Heart left ventricle (tissue), 16 donors: Measurements from ENCODE around the gene SPPL3. TPM values are rescaled to one million over a fixed set of nuclear protein-coding genes. Genes with fewer than 3 reads are reported as not detected.

Source experiments
- ATAC-seq, 4 donors: fragments of 200-7000 bp; cut with Tn5 transposase; one replicate each; pipeline ENCODE4 v1.9.1; 2020 to 2022; ENCODE audit warnings: moderate library complexity in 4 of 4, mild to moderate bottlenecking in 3 of 4, moderate number of reproducible peaks in 1 of 4
- DNase-seq, 5 donors: peaks; one replicate each; pipeline ENCODE4 v3.0.0-alpha.2; 2020
- H3K27ac ChIP-seq, 12 donors: fragments of 200-600 bp; sonication (generic) in 4 of 12; one replicate each; pipeline versions ENCODE4 v1.5.0 to v1.8.0; 2016 to 2022; ENCODE audit warnings: mild to moderate bottlenecking in 2 of 12
- H3K27me3 ChIP-seq, 9 donors: fragments of 200-600 bp; sonication (generic) in 2 of 9; one replicate each; pipeline versions ENCODE4 v1.5.1 to v1.8.0; 2016 to 2022; ENCODE audit warnings: mild to moderate bottlenecking in 3 of 9
- H3K36me3 ChIP-seq, 9 donors: fragments of 200-600 bp; sonication (generic) in 2 of 9; one replicate each; pipeline versions ENCODE4 v1.5.0 to v1.8.0; 2018 to 2022; ENCODE audit warnings: mild to moderate bottlenecking in 2 of 9
- H3K4me1 ChIP-seq, 12 donors: fragments of 200-600 bp; sonication (generic) in 4 of 12; one replicate each; pipeline versions ENCODE4 v1.5.0 to v1.8.0; 2016 to 2022; ENCODE audit warnings: mild to moderate bottlenecking in 3 of 12
- H3K4me3 ChIP-seq, 12 donors: fragments of 200-600 bp; sonication (generic) in 4 of 12; one replicate each; pipeline versions ENCODE4 v1.5.0 to v1.8.0; 2017 to 2022; ENCODE audit warnings: mild to moderate bottlenecking in 9 of 12, moderate library complexity in 4 of 12
- H3K9me3 ChIP-seq, 12 donors: fragments of 200-600 bp; sonication (generic) in 4 of 12; one replicate each; pipeline versions ENCODE4 v1.5.0 to v1.8.0; 2016 to 2022; ENCODE audit warnings: mild to moderate bottlenecking in 1 of 12
- POLR2A ChIP-seq, 2 donors: fragments of 450-650 bp; IDR thresholded peaks; one replicate each; pipeline ENCODE4 v1.6.1; 2017; ENCODE audit warnings: antibody characterized with exemption in 2 of 2, mild to moderate bottlenecking in 2 of 2, moderate library complexity in 2 of 2
- WGBS, 4 donors: extraction: QIAGEN DNeasy Blood & Tissue Kit in 2 of 4; methylation state at CpG; one replicate each; pipeline versions ENCODE4 v1.1.5 to v1.1.7; 2013 to 2018; 5-methylcytosine and 5-hydroxymethylcytosine counted together
- intact Hi-C, 10 donors: fragments of 100-400 bp; cut with DNase I; formaldehyde crosslinking; loops; one replicate each; pipeline versions ENCODE4 v1.11.1 to v1.14.2; 2022
- polyA plus RNA-seq, 2 donors: library from polyadenylated mRNA; stranded (reverse); fragments of 200-250 nt; gene quantifications; one replicate each; pipeline ENCODE4 v1.2.3, GENCODE V29; 2013
- total RNA-seq, 9 donors: library from RNA; depleted of rRNA in 2 of 9; stranded (reverse); fragments of >200 nt in 2 of 9; fragmentation: NEBNext Ultra II Directional in 3 of 9; extraction: Animal tissue kit (Norgen Biotek cat#: 25700) in 3 of 9; gene quantifications; one replicate each; pipeline versions ENCODE4 v1.1.0 to v1.2.4, GENCODE V29; 2016 to 2023
- TF ChIP-seq, protein P1 (sequence below), 12 donors: fragments of 200-600 bp; sonication (generic) in 4 of 12; IDR thresholded peaks; one replicate each; pipeline versions ENCODE4 v1.5.0 to v1.8.0; 2018 to 2022; ENCODE audit warnings: antibody characterized with exemption in 12 of 12, mild to moderate bottlenecking in 5 of 12
- donor health status: ischemic (EF 13 %, LVEDD 7.1; RV severe dilation, severe dysfunction).
- donor health status: healthy with polysubstance abuse.
- donor health status: DM: no; HTN: yes; CAD: no.
- donor health status: DM: no; HTN: no; CAD: no.
- donor health status: ischemic (EF 25% LVEDD 6.9; RV normal size, moderate dysfunction).
- donor health status: ischemic (EF 25% LVEDD 5.7; RV mildly dilated, moderate dysfunction).
- donor health status: healthy.
- donor health status: DM: yes; HTN: yes; CAD: no.
- donor health status: ischemic (EF 35%, LVEDD 5.7; RV mildly dilated, moderate dysfunction).
- donor health status: nonischemic (EF 11% LVEDD 7.7; RV severe dilation, severe dysfunction).
- donor health status: DM: yes; HTN: yes; CAD: no.
- donor health status: PGD.
- donor health status: ischemic (EF 29% LVEDD 5.4; RV normal size, mild dysfunction).
- donor health status: nonischemic (EF 23%, LVEDD 6.1; RV moderate dilation, normal function).

The SPPL3 gene
- total and polyA plus RNA-seq, 11 donors: 8.2 to 48.2 (median 26.5) TPM

DNA sequence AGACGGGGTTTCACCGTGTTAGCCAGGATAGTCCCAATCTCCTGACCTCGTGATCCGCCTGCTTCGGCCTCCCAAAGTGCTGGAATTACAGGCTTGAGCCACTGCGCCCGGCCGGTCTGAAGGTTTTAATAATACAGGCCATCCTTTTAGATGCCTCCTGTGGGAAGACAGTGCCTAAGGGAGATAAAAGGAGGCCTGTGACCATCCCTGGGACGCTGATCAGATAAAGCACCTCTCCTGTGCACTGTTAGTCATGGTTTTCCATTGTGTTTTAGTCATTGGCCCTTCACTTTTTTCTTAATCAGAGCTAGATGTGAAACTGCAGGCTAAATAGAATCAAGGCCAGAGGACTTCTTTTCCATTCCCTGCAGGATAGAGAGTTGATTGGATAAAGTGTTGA lies 186.1 kb downstream of the SPPL3 start:
- H3K27ac ChIP-seq: no peak overlapping the region
- no peak for TF ChIP-seq POLR2A (IDR thresholded peaks at IDR 0.05)
- WGBS, 4 donors: 94 to 96% (median 94%) methylated on average over 9 of the region's 9 CpGs
- H3K4me1 ChIP-seq: peaks cover 0 to 38% (median 9%) of the 10 kb centered on the region in 12 donors
- H3K9me3 ChIP-seq: no peaks in the 10 kb centered on the region
- no peak overlapping the region for H3K4me3 ChIP-seq
- intact Hi-C loops: loop anchor here in 2 of 10 donors (10.0 kb wide), 1 partner anchor 257 kb away; the partner anchor contains the start of gene HNF1A (in 2 of the 2)
- DNase-seq (no peak), ATAC-seq (no peak)
- H3K36me3 ChIP-seq: peaks cover 9 to 99% (median 90%) of the 10 kb centered on the region in 9 donors
- H3K27me3 ChIP-seq: no peaks in the 10 kb centered on the region

DNA sequence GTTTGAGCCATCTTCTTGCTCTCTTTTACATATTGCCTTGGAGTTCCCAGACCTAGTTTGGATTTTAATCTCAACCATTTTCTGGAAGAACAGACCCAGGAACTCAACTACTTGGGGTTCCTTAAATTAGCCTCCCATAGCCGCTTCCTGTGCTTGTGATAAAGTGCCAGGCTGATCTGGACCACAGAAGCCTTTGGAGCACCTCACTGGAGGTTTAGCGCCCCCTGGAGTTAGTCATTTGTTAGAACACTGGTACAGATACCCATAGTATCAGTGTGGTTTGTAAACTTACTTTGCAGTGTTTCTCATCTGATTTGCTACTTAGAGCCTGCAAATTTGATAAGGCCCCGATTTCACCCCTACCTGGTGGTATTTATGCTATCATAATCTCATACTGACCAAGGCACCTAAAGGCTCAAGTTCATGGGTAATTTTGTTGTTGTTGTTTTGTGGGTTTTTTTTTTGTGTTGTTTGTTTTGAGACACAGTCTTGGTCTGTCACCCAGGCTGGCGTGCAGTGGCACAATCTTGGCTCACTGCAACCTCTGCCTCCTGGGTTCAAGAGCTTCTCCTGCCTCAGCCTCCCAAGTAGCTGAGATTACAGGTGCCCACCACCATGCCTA lies 190.2 kb downstream of the SPPL3 start:
- H3K4me3 ChIP-seq: no peak overlapping the region
- no peaks in the 10 kb centered on the region for H3K9me3 ChIP-seq
- peaks cover 4 to 61% (median 51%) of the 10 kb centered on the region in 9 donors for H3K36me3 ChIP-seq
- intact Hi-C loops: loop anchor here (1.0 to 10.0 kb wide), 11 partner anchors 25 to 261 kb away; partner anchors contain the start of genes POP5 (in 3 of the 10), HNF1A (in 2 of the 10) and MLEC (in 2 of the 10)
- WGBS, 4 donors: 15 to 20% (median 18%) methylated on average over 4 of the region's 4 CpGs
- no peaks in the 10 kb centered on the region for H3K27me3 ChIP-seq
- H3K27ac ChIP-seq: peak overlapping the region in 3 of 12 donors; percentile 3 to 28 (median 12)
- ATAC-seq: peak; percentile 70 to 85 (median 72)
- TF ChIP-seq POLR2A (IDR thresholded peaks at IDR 0.05): no peak
- TF ChIP-seq, protein P1, sequence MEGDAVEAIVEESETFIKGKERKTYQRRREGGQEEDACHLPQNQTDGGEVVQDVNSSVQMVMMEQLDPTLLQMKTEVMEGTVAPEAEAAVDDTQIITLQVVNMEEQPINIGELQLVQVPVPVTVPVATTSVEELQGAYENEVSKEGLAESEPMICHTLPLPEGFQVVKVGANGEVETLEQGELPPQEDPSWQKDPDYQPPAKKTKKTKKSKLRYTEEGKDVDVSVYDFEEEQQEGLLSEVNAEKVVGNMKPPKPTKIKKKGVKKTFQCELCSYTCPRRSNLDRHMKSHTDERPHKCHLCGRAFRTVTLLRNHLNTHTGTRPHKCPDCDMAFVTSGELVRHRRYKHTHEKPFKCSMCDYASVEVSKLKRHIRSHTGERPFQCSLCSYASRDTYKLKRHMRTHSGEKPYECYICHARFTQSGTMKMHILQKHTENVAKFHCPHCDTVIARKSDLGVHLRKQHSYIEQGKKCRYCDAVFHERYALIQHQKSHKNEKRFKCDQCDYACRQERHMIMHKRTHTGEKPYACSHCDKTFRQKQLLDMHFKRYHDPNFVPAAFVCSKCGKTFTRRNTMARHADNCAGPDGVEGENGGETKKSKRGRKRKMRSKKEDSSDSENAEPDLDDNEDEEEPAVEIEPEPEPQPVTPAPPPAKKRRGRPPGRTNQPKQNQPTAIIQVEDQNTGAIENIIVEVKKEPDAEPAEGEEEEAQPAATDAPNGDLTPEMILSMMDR (IDR thresholded peaks at IDR 0.05): peak; percentile 76 to 93 (median 88)
- DNase-seq: peak in 4 of 5 donors; percentile 70 to 84 (median 74)
- H3K4me1 ChIP-seq: peaks cover 4 to 35% (median 27%) of the 10 kb centered on the region in 12 donors

DNA sequence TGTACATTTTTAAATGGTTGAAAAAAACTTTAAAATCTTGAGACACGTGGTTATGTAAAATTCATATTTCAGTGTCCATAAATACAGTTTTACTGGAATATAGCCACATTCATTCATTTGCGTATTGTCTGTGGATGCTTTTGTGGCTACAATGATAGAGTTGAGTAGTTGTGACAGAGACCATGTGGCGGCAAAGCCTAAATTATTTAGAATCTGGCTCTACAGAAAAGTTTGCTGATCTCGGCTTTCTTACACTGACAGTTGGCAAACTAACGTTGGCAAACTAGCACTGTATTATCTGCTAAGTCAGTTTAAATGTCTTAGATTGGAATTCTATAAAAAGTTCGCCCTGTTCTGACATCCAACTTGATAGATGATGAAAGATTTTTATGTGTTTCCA lies 191.5 kb downstream of the SPPL3 start:
- DNase-seq (no peak), ATAC-seq (no peak)
- no peaks in the 10 kb centered on the region for H3K9me3 ChIP-seq
- intact Hi-C loops: loop anchor here in 9 of 10 donors (1.0 to 10.0 kb wide), 9 partner anchors 24 to 262 kb away; partner anchors contain the start of genes POP5 (in 3 of the 9), HNF1A (in 2 of the 9) and MLEC (in 2 of the 9)
- H3K27ac ChIP-seq: peak overlapping the region in 1 of 12 donors; percentile 30
- H3K36me3 ChIP-seq: peaks cover 0 to 47% (median 37%) of the 10 kb centered on the region in 9 donors
- peaks cover 4 to 35% (median 27%) of the 10 kb centered on the region in 12 donors for H3K4me1 ChIP-seq
- H3K4me3 ChIP-seq: no peak overlapping the region
- TF ChIP-seq, protein P1 (IDR thresholded peaks at IDR 0.05): no peak
- no peak for TF ChIP-seq POLR2A (IDR thresholded peaks at IDR 0.05)
- 71 to 84% (median 77%) methylated on average over 6 of the region's 6 CpGs for WGBS, 4 donors
- no peaks in the 10 kb centered on the region for H3K27me3 ChIP-seq

Other genes starting within 250 kb of the SPPL3 start
- 100 to 1,000 TPM in 7 of 9 donors, 10 to 100 TPM in 2; 91.0 to 150 (median 117) TPM for gene MLEC, start 217.2 kb downstream of the SPPL3 start, total RNA-seq
- gene MLEC, start 217.2 kb downstream of the SPPL3 start, polyA plus RNA-seq: 100 to 1,000 TPM in 1 of 2 donors, 10 to 100 TPM in 1; 39.2 to 111 TPM
- gene UNC119B, start 193.9 kb downstream of the SPPL3 start, total RNA-seq: 10 to 100 TPM in 6 of 9 donors, 1 to 10 TPM in 3; 9.1 to 12.6 (median 10.7) TPM
- 10 to 100 TPM in 1 of 2 donors, 1 to 10 TPM in 1; 3.9 to 13.7 TPM for gene UNC119B, start 193.9 kb downstream of the SPPL3 start, polyA plus RNA-seq
- gene ACADS, start 178.5 kb downstream of the SPPL3 start, total RNA-seq: 100 to 1,000 TPM in 2 of 9 donors, 10 to 100 TPM in 7; 56.7 to 213 (median 78.8) TPM
- 10 to 100 TPM; 59.6 to 98.7 TPM for gene ACADS, start 178.5 kb downstream of the SPPL3 start, polyA plus RNA-seq
- gene HNF1A, start 74.2 kb upstream of the SPPL3 start, total RNA-seq: not detected
- gene HNF1A, start 74.2 kb upstream of the SPPL3 start, polyA plus RNA-seq: under 1 TPM in 1 of 2 donors, not detected in 1; 0.03 TPM
- 10 to 100 TPM in 3 of 9 donors, 1 to 10 TPM in 6; 7.2 to 16.0 (median 9.2) TPM for gene C12orf43, start 112.1 kb upstream of the SPPL3 start, total RNA-seq
- 10 to 100 TPM in 1 of 2 donors, 1 to 10 TPM in 1; 5.9 to 16.3 TPM for gene C12orf43, start 112.1 kb upstream of the SPPL3 start, polyA plus RNA-seq
- 1 to 10 TPM in 2 of 9 donors, under 1 TPM in 6, not detected in 1; 0.32 to 5.0 (median 0.61) TPM for gene OASL, start 134.9 kb upstream of the SPPL3 start, total RNA-seq
- under 1 TPM; 0.42 to 0.57 TPM for gene OASL, start 134.9 kb upstream of the SPPL3 start, polyA plus RNA-seq
- 10 to 100 TPM in 1 of 9 donors, 1 to 10 TPM in 7, under 1 TPM in 1; 0.58 to 12.0 (median 1.8) TPM for gene P2RX7, start 228.5 kb upstream of the SPPL3 start, total RNA-seq
- gene P2RX7, start 228.5 kb upstream of the SPPL3 start, polyA plus RNA-seq: 1 to 10 TPM in 1 of 2 donors, under 1 TPM in 1; 0.39 to 1.4 TPM